OCI-LY7 (cell line): ENCODE data around the gene CRHR2.

Source experiments
- EZH2phosphoT487 ChIP-seq: fragments of 200-600 bp; sonication (generic); IDR thresholded peaks from 2 replicates; pipeline ENCODE4 v1.6.1; 2018; ENCODE audit warnings: low read depth, borderline replicate concordance, mild to moderate bottlenecking, mixed run types, antibody characterized with exemption, low read length, moderate library complexity, mixed read lengths
- TF ChIP-seq, protein P1 (sequence below): fragments of 200-600 bp; sonication (generic); conservative IDR thresholded peaks from 2 replicates; pipeline ENCODE4 v1.5.1; 2014; ENCODE audit warnings: mild to moderate bottlenecking, antibody characterized with exemption, low read length, moderate library complexity, mixed read lengths

DNA sequence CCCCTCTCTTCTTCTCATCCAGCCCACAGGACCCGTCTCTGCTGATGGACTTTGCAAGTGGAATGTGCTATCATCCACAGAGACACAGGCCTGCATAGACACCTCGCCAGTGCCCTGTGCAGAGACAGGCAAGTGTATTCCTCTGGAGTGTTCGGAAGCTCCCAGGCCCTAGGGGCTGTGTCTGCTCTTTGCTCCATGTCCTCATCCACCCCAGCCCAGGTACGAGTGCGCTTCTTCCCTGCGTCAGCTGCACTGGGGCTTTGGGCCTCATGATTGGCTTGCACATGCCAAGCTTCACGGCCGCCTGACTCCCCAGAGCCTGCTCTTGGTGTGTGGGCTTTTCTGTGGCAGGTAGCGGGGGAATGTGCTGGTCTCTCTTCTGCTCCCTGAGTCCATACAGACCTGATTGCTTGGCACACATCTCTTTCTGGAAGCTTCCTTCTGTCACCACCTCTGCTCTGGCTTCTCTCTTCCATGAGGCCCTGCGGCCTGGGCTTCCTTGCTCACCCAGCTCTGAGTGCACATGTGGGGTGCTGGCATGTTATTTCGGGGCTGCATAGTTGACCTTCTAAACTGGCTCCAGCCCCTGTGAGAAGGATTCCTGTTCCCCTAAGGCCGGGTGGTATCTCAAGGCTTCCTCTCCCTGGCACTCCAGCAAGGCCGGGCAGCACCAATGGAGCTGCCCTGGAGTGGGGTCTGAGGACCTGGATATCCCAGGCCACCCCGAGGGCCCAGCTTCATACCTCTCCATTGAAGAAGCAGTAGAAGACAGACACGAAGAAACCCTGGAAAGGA lies 27.8 kb downstream of the CRHR2 start:
- TF ChIP-seq, protein P1, sequence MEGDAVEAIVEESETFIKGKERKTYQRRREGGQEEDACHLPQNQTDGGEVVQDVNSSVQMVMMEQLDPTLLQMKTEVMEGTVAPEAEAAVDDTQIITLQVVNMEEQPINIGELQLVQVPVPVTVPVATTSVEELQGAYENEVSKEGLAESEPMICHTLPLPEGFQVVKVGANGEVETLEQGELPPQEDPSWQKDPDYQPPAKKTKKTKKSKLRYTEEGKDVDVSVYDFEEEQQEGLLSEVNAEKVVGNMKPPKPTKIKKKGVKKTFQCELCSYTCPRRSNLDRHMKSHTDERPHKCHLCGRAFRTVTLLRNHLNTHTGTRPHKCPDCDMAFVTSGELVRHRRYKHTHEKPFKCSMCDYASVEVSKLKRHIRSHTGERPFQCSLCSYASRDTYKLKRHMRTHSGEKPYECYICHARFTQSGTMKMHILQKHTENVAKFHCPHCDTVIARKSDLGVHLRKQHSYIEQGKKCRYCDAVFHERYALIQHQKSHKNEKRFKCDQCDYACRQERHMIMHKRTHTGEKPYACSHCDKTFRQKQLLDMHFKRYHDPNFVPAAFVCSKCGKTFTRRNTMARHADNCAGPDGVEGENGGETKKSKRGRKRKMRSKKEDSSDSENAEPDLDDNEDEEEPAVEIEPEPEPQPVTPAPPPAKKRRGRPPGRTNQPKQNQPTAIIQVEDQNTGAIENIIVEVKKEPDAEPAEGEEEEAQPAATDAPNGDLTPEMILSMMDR = no peak
- no peak for TF ChIP-seq EZH2phosphoT487
